HG03354 (cell line): ENCODE results near the gene PRMT1.

Experiments used
- ATAC-seq: cut with Tn5 transposase; IDR thresholded peaks from one replicate; pipeline ENCODE4 v1.9.1; 2021; ENCODE audit warnings: mild to moderate bottlenecking; ENCODE audit not compliant: unreplicated experiment, poor library complexity, severe bottlenecking

The PRMT1 gene

GRCh38 chr19:49665351-49666119 is 11.5 kb upstream of the PRMT1 start, which contains the start of the genes BCL2L12 and IRF3:
Gene BCL2L12, plus strand, starts transcription at chr19:49665933. Its CDS starts 760 bp downstream, at chr19:49666693.
Gene IRF3, minus strand, starts transcription at chr19:49665857. Its CDS starts 1,019 bp downstream, at chr19:49664838.
- peak; percentile 86 for ATAC-seq

GRCh38 chr19:49666120-49666444 is 11.0 kb upstream of the PRMT1 start:
- no peak for ATAC-seq

- no peak for ATAC-seq
Observed at GRCh38 chr19:49667473-49667872, 9.6 kb upstream of the PRMT1 start.

GRCh38 chr19:49669516-49669915 is 7.6 kb upstream of the PRMT1 start:
- no peak for ATAC-seq

GRCh38 chr19:49672131-49672919 is 4.7 kb upstream of the PRMT1 start:
- ATAC-seq: no peak

- ATAC-seq: peak; percentile 28
Observed at GRCh38 chr19:49676136-49676783, 811 bp upstream of the PRMT1 start.

- peak; percentile 65 for ATAC-seq
Observed at GRCh38 chr19:49676784-49677230, 264 bp upstream of the PRMT1 start.

GRCh38 chr19:49677901-49678674 is 1.0 kb downstream of the PRMT1 start:
- ATAC-seq: no peak

- ATAC-seq: no peak
Observed at GRCh38 chr19:49678985-49679770, 2.1 kb downstream of the PRMT1 start.

- ATAC-seq: no peak
Observed at GRCh38 chr19:49679771-49680413, 2.8 kb downstream of the PRMT1 start.

GRCh38 chr19:49680421-49681351 is 3.6 kb downstream of the PRMT1 start:
- no peak for ATAC-seq

GRCh38 chr19:49681830-49682229 is 4.8 kb downstream of the PRMT1 start:
- ATAC-seq: no peak

- ATAC-seq: no peak
Observed at GRCh38 chr19:49682274-49682673, 5.2 kb downstream of the PRMT1 start.

- ATAC-seq: no peak
Observed at GRCh38 chr19:49683814-49684250, 6.8 kb downstream of the PRMT1 start.

GRCh38 chr19:49684251-49684982 is 7.3 kb downstream of the PRMT1 start:
- ATAC-seq: no peak

GRCh38 chr19:49684983-49685553 is 8.0 kb downstream of the PRMT1 start:
- ATAC-seq: no peak
